Hepatocyte (in vitro differentiated cells): ENCODE results near the gene GCA. TPM values are rescaled to one million over a fixed set of nuclear protein-coding genes. Genes with fewer than 3 reads are reported as not detected.

ENCODE experiments used
- DNase-seq: peaks from one replicate; pipeline ENCODE4 v3.0.0-alpha.2; 2016; ENCODE audit warnings: low spot score
- H2AFZ ChIP-seq: fragments of 200-600 bp; sonication (generic); 2 replicates; pipeline ENCODE4 v1.6.0; 2016; ENCODE audit warnings: antibody characterized with exemption, mild to moderate bottlenecking
- H3K27ac ChIP-seq: fragments of 200-600 bp; sonication (generic); 2 replicates; pipeline ENCODE4 v1.5.1; 2016; ENCODE audit warnings: mild to moderate bottlenecking
- H3K27me3 ChIP-seq: fragments of 200-600 bp; sonication (generic); 2 replicates; pipeline ENCODE4 v1.6.1; 2016
- H3K36me3 ChIP-seq: fragments of 200-600 bp; sonication (generic); replicated peaks from 2 replicates; pipeline ENCODE4 v1.5.1; 2016; ENCODE audit warnings: low read depth; ENCODE audit not compliant: insufficient read depth
- H3K4me1 ChIP-seq: fragments of 200-600 bp; sonication (generic); 2 replicates; pipeline ENCODE4 v1.5.1; 2016; ENCODE audit warnings: mild to moderate bottlenecking, moderate library complexity; ENCODE audit not compliant: insufficient read depth
- H3K4me2 ChIP-seq: fragments of 200-600 bp; sonication (generic); 2 replicates; pipeline ENCODE4 v1.6.0; 2016
- H3K4me3 ChIP-seq: fragments of 200-600 bp; sonication (generic); 2 replicates; pipeline ENCODE4 v1.5.1; 2016; ENCODE audit warnings: mild to moderate bottlenecking
- H3K79me2 ChIP-seq: fragments of 200-600 bp; sonication (generic); 2 replicates; pipeline ENCODE4 v1.6.0; 2017; ENCODE audit warnings: mild to moderate bottlenecking
- H3K9me2 ChIP-seq: fragments of 200-600 bp; sonication (generic); replicated peaks from 2 replicates; pipeline ENCODE4 v1.6.0; 2017; ENCODE audit warnings: mild to moderate bottlenecking; ENCODE audit not compliant: insufficient read depth
- H3K9me3 ChIP-seq: fragments of 200-600 bp; sonication (generic); 2 replicates; pipeline ENCODE4 v1.5.1; 2016; ENCODE audit warnings: low read depth, mild to moderate bottlenecking
- H4K20me1 ChIP-seq: fragments of 200-600 bp; sonication (generic); 2 replicates; pipeline ENCODE4 v1.6.0; 2016; ENCODE audit warnings: mild to moderate bottlenecking; ENCODE audit not compliant: insufficient read depth, poor library complexity, severe bottlenecking
- CTCF ChIP-seq: fragments of 200-600 bp; sonication (generic); IDR thresholded peaks from 2 replicates; pipeline ENCODE4 v1.5.1; 2016; ENCODE audit warnings: antibody characterized with exemption, mild to moderate bottlenecking; ENCODE audit not compliant: poor library complexity
- EZH2 ChIP-seq: fragments of 200-600 bp; sonication (generic); IDR thresholded peaks from 2 replicates; pipeline ENCODE4 v1.6.1; 2016; ENCODE audit warnings: antibody characterized with exemption, mild to moderate bottlenecking, borderline replicate concordance
- EZH2phosphoT487 ChIP-seq: fragments of 200-600 bp; sonication (generic); IDR thresholded peaks from one replicate; pipeline ENCODE4 v1.6.1; 2018; ENCODE audit warnings: antibody characterized with exemption, mild to moderate bottlenecking, low read depth, moderate library complexity; ENCODE audit not compliant: unreplicated experiment, severe bottlenecking
- WGBS: methylation state at CpG from one replicate; pipeline ENCODE4 v1.1.6; 2016; ENCODE audit warnings: low lambda C conversion rate; ENCODE audit errors: missing lambda C conversion rate; 5-methylcytosine and 5-hydroxymethylcytosine counted together
- polyA plus RNA-seq: library from polyadenylated mRNA; unstranded; fragments of >200 nt; fragmentation: Nextera tagmentation; extraction: Ambion mirVana; gene quantifications from 2 replicates; pipeline ENCODE4 v1.2.1, GENCODE V29; 2016
- total RNA-seq: library from RNA; depleted of rRNA; stranded (reverse); fragments of >200 nt; gene quantifications from 2 replicates; pipeline ENCODE4 v1.2.3, GENCODE V29; 2014

The GCA gene
- total and polyA plus RNA-seq, 2 experiments from 2014 or later, result 29.2 to 43.2 TPM

GRCh38 chr2:162333968-162334367 is 10.0 kb upstream of the GCA start:
- Histone ChIP-seq H3K4me2 (no peak overlapping the region), H3K27me3 (no peaks in the 10 kb centered on the region), H3K79me2 (no peaks in the 10 kb centered on the region), H3K36me3 (no peaks in the 10 kb centered on the region), H3K4me1 (no peaks in the 10 kb centered on the region), H4K20me1 (no peaks in the 10 kb centered on the region), H3K9me3 (no peaks in the 10 kb centered on the region), H2AFZ (no peak overlapping the region), H3K9me2 (no peaks in the 10 kb centered on the region), H3K27ac (no peak overlapping the region), H3K4me3 (no peak overlapping the region)
- TF ChIP-seq CTCF (peak; percentile 52), EZH2 (no peak)
- WGBS, result 20% methylated on average over 3 of the region's 3 CpGs
- peak; percentile 58 for DNase-seq

GRCh38 chr2:162337868-162338267 is 6.1 kb upstream of the GCA start:
- Histone ChIP-seq H4K20me1 (no peaks in the 10 kb centered on the region), H3K4me2 (no peak overlapping the region), H3K27ac (no peak overlapping the region), H3K36me3 (no peaks in the 10 kb centered on the region), H3K79me2 (no peaks in the 10 kb centered on the region), H3K4me1 (no peaks in the 10 kb centered on the region), H3K4me3 (no peak overlapping the region), H2AFZ (no peak overlapping the region), H3K9me3 (no peaks in the 10 kb centered on the region), H3K27me3 (no peaks in the 10 kb centered on the region), H3K9me2 (no peaks in the 10 kb centered on the region)
- no peak for DNase-seq
- no peak for TF ChIP-seq EZH2
- no peak for TF ChIP-seq CTCF
- no peak for TF ChIP-seq EZH2phosphoT487
- WGBS, result 78% methylated on average over 2 of the region's 2 CpGs

- TF ChIP-seq EZH2, result no peak
- no peak for TF ChIP-seq EZH2phosphoT487
- TF ChIP-seq CTCF, result no peak
- H3K4me3 ChIP-seq, result no peak overlapping the region
- H3K4me2 ChIP-seq, result no peak overlapping the region
- no peak for DNase-seq
- no peaks in the 10 kb centered on the region for H3K36me3 ChIP-seq
- H3K27ac ChIP-seq, result no peak overlapping the region
- H3K79me2 ChIP-seq, result peaks cover 11% of the 10 kb centered on the region
- H3K9me3 ChIP-seq, result no peaks in the 10 kb centered on the region
- H4K20me1 ChIP-seq, result no peaks in the 10 kb centered on the region
- no peaks in the 10 kb centered on the region for H3K27me3 ChIP-seq
- H3K9me2 ChIP-seq, result no peaks in the 10 kb centered on the region
- no peaks in the 10 kb centered on the region for H3K4me1 ChIP-seq
- H2AFZ ChIP-seq, result no peak overlapping the region
These were observed 3.1 kb upstream of the GCA start for GRCh38 chr2:162340822-162341221.

GRCh38 chr2:162342321-162342720 is 1.6 kb upstream of the GCA start:
- no peaks in the 10 kb centered on the region for H3K27me3 ChIP-seq
- no peak overlapping the region for H3K4me3 ChIP-seq
- H3K4me1 ChIP-seq, result no peaks in the 10 kb centered on the region
- TF ChIP-seq CTCF (no peak), EZH2phosphoT487 (no peak), EZH2 (no peak)
- H3K4me2 ChIP-seq, result no peak overlapping the region
- 82% methylated on average over 3 of the region's 3 CpGs for WGBS
- no peak overlapping the region for H2AFZ ChIP-seq
- H3K36me3 ChIP-seq, result no peaks in the 10 kb centered on the region
- H3K9me2 ChIP-seq, result no peaks in the 10 kb centered on the region
- no peaks in the 10 kb centered on the region for H4K20me1 ChIP-seq
- DNase-seq, result no peak
- no peak overlapping the region for H3K27ac ChIP-seq
- no peaks in the 10 kb centered on the region for H3K9me3 ChIP-seq
- peaks cover 22% of the 10 kb centered on the region for H3K79me2 ChIP-seq
